T-helper 22 cell (primary cell): ENCODE results near the gene RPL39.
"Not testable (repeated sequence)": the region's sequence is repeated elsewhere in the genome, so short reads cannot be mapped to it uniquely, and the experiment has no call there.

ENCODE experiments used
- DNase-seq: peaks from one replicate; pipeline ENCODE4 v3.0.0-alpha.2; 2020; ENCODE audit warnings: low read depth

Gene RPL39

DNA sequence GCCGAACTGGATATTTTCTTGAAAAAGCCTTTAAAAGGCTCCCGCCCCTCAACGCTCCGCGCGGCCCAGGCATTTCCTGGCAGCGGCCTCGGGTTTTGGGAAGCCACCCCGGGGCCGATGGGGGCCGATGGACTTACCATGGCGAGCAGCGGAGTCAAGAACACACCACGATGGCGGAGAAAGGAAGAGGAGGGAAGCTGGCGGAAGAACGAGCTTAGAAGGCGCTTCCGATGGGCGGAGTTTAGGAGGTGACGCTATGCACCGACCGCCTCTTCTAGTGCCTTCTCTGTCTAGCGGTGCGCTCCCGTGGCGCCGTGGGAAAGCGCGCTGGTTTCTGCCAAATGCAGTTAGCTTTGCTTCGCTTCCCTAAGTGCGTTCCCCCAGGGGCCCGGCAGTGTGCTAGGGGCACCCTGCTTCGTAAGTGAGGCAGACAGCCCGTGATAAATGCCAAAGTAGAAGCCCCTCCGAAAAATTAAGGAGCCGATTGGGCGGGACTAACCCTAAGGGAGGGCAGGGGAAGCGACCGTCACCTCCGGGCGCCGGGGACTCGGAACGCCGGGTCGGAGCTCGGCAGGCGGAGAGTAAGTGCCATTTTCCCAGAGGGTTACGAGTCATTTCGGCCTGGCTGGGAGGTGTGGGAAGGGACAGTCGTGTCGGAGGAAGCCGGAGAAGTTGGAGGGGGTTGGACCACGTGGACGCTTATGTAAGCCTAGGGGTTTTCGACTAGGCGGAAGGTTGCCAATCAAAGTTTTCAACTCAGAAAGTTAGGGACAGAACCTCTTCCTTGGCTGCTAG is at the start of gene RPL39:
RPL39 (minus strand) TSS at position 194 of the 795 bp plus-strand sequence; CDS start at position 140, 54 bp downstream.
- DNase-seq: peak; percentile 66

DNA sequence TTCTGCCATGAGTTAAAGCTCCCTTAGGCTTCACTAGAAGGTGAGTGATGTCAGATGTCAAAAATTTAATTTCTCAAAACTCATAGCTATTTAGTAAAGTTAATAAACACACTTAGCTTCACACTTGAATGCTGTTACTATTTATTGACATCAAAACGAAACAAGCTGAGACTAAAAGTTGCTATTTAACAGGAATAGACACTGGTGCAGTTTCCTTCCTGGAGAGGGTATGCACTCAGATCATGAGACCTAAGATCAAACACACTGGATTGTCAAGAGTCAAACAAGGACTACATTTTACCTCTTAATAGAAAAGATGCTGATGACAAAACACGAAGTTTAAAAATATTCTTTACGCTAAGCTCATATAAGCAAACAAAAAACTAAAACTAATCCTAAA is 42.5 kb upstream of the RPL39 start:
- DNase-seq: no peak

DNA sequence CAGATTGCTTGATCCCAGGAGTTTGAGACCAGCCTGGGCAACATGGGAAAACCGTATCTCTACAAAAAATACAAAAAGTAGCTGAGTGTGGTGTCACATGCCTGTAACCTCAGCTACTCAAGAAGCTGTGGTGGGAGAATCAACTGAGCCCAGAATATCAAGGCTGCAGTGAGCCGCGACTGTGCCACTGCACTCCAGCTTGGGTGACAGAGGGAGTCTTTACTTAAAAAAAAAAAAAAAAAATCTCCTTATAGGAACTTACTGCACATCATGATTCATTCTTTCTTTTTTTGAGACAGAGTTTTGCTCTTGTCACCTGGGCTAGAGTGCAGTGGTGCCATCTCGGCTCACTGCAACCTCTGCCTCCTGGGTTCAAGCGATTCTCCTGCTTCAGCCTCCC is 37.0 kb upstream of the RPL39 start:
- no peak for DNase-seq

- no peak for DNase-seq
These were observed 35.0 kb upstream of the RPL39 start for GRCh38 chrX:119826399-119826959.

- DNase-seq: not testable (repeated sequence)
These were observed 32.8 kb upstream of the RPL39 start for GRCh38 chrX:119824221-119824620.

GRCh38 chrX:119821703-119822102 is 30.3 kb upstream of the RPL39 start:
- DNase-seq: not testable (repeated sequence)

GRCh38 chrX:119817130-119817690 is 25.8 kb upstream of the RPL39 start:
- DNase-seq: no peak

DNA sequence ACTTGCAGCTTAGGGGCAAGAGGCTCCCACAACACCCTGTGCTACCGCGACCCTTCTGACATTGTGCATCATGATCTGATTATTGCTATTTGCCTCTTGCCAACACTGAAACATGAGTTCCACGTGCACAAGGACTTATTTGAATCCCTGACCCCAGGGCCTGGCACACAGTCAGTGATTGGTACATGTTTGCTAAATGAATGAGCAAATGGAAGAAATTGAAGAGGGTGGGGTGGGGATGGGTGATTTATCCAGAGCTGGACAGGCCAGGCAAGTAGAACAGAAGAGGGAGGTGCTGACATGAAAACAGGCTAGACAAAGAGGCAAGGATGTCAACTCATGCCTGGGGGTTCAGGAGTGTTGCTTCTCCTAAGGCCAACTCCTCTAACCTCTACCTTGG is 24.9 kb upstream of the RPL39 start:
- DNase-seq: no peak

- DNase-seq: no peak
These were observed 17.8 kb upstream of the RPL39 start for GRCh38 chrX:119809185-119809666.

GRCh38 chrX:119808461-119808860 is 17.0 kb upstream of the RPL39 start:
- DNase-seq: not testable (repeated sequence)

DNA sequence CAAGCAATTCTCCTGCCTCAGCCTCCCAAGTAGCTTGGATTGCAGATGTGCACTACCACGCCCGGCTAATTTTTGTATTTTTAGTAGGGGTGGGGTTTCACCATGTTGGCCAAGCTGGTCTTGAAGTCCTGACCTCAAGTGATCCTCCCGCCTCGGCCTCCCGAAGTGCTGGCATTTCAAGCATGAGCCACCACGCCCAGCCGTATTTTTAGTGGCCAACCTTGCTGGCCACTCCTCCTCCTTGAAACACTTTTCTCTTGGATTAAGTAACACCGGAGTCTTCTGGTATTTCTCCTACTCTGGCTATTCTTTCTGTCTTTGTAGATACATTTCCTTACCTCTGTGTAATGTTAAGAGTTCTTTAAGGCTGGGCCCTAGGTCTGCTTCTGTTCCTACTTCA is 11.1 kb upstream of the RPL39 start:
- no peak for DNase-seq

GRCh38 chrX:119801253-119802221 is 10.1 kb upstream of the RPL39 start:
- DNase-seq: no peak

DNA sequence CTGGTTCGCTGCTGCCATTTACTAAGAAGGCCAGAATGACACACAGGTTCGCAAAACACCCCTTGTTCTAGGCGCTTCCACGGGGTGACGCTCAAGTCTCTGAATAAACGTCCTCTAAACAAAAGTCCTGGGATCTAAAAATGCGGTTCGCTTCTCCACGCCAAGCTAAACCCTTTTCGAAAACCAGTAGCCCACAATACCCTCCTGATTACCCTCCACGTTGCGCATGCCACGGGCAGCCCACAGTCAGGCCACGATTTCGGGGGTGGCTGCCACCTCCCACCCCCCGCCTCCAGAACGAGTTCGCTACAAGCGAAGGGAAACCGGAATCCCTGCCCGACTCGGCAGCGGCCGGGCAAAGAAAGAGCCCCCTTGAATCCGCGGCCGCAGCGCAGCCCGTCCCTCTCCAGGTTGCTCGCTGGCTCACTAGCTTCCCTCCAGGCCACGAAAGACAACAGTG is 423 bp downstream of the RPL39 start:
- peak; percentile 2 for DNase-seq

DNA sequence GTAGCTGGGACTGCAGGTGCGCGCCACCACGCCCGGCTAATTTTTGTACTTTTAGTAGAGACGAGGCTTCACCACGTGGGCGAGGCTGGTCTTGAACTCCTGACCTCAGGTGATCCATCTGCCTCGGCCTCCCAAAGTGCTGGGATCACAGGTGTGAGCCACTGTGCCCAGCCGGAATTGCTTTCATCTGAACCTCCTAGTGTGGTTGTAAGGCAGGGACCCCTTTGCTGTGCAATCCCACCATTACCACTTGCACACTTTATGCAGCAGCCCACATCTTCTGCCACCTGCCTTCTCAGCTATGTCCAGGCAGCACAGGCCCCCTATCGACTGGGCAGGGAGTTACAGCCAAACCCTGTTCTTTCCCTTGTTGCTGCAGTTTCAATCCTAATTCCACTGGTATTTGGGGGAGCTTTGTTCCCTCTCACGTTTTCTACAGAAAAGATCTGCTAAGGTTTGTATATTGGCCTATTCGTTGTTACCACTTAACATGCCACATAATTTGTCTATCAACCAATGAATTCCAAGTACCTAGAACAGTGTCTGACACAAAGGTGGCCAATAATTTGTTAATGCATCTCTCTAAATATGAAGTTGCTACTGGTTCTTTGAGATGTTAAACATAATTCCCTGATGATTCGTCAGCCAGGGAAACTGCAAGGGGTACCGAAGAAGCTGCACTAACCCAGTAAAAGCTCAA is 6.5 kb downstream of the RPL39 start:
- peak; percentile 5 for DNase-seq

- no peak for DNase-seq
These were observed 8.4 kb downstream of the RPL39 start for GRCh38 chrX:119783026-119783425.

- DNase-seq: no peak
These were observed 12.6 kb downstream of the RPL39 start for GRCh38 chrX:119778829-119779228.

DNA sequence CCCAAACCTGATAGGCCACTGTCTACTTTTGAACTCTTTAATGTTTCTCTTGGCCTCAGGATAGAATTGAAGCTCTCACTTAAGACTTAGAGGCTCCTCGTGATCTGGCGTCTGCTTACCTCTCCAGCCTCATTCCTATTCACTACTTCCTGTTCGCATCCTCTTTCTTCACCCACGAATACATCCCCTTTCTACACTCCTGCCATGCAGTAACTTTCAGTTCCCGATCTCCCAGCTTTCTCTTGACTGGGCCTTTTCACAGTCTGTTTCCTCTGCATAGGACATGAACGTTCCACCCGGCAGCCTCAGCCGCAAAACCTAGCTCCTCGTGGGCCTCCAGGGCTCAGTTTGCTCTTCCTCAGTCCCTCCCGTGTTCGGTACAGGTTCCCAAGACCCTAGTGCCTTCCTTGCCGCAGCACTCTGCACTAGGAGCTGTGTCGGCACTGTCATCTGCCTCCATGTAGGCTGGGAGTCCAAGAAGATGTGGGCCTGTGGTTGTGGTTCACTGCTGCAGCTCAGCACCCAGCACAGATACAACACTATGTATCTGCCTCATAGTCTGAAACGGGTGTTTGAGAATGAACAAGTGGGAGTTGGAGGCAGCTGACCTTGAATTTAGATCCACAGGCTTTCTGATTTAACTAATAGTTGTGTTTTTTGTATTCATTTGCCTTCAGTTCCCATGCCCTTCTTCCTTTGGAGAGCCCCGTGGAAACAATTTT is 15.8 kb downstream of the RPL39 start:
- no peak for DNase-seq

DNA sequence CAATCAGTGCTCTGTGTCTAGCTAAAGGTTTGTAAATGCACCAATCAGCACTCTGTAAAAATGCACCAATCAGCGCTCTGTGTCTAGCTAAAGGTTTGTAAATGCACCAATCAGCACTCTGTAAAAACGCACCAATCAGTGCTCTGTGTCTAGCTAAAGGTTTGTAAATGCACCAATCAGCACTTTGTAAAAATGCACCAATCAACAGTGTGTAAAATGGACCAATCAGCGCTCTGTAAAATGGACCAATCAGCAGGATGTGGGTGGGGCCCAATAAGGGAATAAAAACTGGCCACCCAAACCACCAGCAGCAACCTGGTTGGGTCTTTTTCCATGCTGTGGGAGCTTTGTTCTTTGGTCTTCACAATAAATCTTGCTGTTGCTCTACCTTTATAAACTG is 22.0 kb downstream of the RPL39 start:
- not testable (repeated sequence) for DNase-seq

DNA sequence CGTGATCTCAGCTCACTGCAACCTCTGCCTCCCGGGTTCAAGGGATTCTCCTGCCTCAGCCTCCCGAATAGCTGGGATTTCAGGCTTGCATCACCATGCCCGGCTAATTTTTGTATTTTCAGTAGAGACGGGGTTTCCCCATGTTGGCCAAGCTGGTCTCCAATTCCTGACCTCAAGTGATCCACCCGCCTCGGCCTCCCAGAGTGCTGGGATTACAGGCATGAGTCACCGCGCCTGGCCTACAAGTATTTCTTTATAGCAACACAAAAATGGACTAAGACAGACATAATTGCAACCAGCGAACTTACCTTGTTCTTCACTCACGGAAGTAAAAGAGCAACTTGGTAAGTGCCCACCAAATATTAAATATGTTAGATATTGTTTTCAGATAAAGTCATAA is 23.0 kb downstream of the RPL39 start:
- not testable (repeated sequence) for DNase-seq

- no peak for DNase-seq
These were observed 27.5 kb downstream of the RPL39 start for GRCh38 chrX:119763836-119764387.
